HEK293T (cell line): ENCODE measurements around the gene MRPL32.

Experiments
- BHLHE40 ChIP-seq: fragments of 450-650 bp; IDR thresholded peaks from 2 replicates; pipeline ENCODE4 v1.6.1; 2016; ENCODE audit warnings: mild to moderate bottlenecking, moderate library complexity, borderline replicate concordance
- HDGF ChIP-seq: fragments of 450-650 bp; IDR thresholded peaks from 2 replicates; pipeline ENCODE4 v1.6.1; 2017; ENCODE audit warnings: antibody characterized with exemption, borderline replicate concordance
- NFRKB ChIP-seq: fragments of 450-650 bp; IDR thresholded peaks from 2 replicates; pipeline ENCODE4 v1.6.1; 2016; ENCODE audit warnings: mild to moderate bottlenecking, moderate library complexity
- SP1 ChIP-seq: fragments of 450-650 bp; IDR thresholded peaks from 2 replicates; pipeline ENCODE4 v1.6.1; 2017
- SUZ12 ChIP-seq: fragments of 450-650 bp; IDR thresholded peaks from 2 replicates; pipeline ENCODE4 v1.6.1; 2016; ENCODE audit warnings: mild to moderate bottlenecking

- TF ChIP-seq BHLHE40 (no peak), NFRKB (no peak), SUZ12 (no peak), SP1 (no peak), HDGF (no peak)
Observed at GRCh38 chr7:42981601-42982000, 49.4 kb downstream of the MRPL32 start.
